GM18519 (cell line): ENCODE results near the gene DRD5.
"Not testable (repeated sequence)": the region's sequence is repeated elsewhere in the genome, so short reads cannot be mapped to it uniquely, and the experiment has no call there.

Experiments
- ATAC-seq: cut with Tn5 transposase; IDR thresholded peaks from one replicate; pipeline ENCODE4 v1.9.1; 2021; ENCODE audit warnings: mild to moderate bottlenecking, moderate library complexity; ENCODE audit not compliant: unreplicated experiment, low FRiP score

DRD5 gene

GRCh38 chr4:9781343-9782135 lies at the start of gene DRD5:
DRD5 (plus strand) TSS chr4:9781634; CDS start chr4:9782030, 396 bp downstream.
- ATAC-seq = no peak

DNA sequence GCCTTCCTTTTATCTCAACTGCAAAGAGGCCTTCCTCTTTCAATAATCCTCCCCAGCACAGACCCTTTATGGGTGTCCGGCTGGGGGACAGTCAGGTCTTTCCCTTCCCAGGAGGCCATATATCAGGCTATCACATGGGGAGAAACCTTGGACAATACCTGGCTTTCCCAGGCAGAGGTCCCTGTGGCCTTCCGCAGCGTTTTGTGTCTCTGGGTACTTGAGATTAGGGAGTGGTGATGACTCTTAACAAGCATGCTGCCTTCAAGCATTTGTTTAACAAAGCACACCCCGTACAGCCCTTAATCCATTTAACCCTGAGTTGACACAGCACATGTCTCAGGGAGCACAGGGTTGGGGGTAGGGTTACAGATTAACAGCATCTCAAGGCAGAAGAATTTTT lies 49.2 kb upstream of the DRD5 start:
- not testable (repeated sequence) for ATAC-seq

GRCh38 chr4:9735515-9735914 lies 45.9 kb upstream of the DRD5 start:
- ATAC-seq = no peak

DNA sequence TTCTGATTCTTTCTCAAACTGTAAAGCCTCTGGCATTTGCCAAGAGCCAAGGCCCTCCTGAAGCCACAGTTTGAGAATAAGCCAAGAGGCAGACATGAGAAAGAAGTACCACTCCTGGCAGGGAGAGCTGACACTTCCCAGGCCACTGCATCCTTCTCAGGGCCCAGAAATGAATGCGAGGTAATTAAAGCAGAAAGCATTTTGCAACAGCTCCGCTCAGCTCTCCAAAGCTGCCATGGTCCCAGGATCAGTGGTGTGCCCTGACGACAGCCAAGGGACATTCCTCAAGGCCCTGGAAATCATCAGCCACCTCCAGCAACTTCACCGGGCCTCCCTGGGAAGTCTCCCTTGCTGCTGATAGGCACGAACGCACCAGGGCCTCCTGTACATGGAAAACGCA lies 44.2 kb upstream of the DRD5 start:
- ATAC-seq = not testable (repeated sequence)

DNA sequence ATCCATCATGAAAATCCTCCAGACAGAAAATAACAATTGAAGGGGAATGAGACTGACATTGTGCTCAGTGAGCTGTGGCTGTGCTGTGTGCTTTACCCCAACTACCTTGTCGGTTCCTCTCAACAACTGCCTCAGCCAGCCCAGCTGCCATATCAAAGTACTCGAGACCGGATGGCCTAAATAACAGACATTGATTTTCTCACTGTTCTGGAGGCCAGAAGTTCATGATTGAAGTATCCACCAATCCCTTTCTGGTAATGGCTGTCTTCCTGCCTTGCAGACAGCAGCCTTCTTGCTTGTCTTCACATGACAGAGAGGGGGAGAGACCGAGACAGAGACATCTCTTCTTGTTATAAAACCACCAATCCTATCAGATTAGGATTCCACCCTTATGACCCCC lies 37.6 kb upstream of the DRD5 start:
- ATAC-seq = not testable (repeated sequence)

DNA sequence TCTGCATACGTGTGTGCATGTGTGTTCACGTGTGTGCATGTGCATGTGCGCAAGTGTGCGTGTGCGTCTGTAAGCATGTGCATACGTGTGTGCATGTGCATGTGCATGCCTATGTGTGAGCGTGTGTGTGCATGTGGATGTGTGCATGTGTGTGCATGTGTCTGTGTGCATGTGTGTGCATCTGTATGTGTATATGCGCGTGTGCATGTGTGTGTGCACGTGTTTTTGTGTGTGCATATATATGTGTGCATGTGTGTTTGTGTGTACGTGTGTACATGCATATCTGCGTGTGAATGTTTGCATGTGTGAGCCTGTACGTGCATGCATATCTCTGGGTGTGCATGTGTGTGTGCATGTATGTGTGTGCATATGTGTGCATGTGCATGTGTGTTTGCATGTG lies 35.7 kb upstream of the DRD5 start:
- no peak for ATAC-seq

DNA sequence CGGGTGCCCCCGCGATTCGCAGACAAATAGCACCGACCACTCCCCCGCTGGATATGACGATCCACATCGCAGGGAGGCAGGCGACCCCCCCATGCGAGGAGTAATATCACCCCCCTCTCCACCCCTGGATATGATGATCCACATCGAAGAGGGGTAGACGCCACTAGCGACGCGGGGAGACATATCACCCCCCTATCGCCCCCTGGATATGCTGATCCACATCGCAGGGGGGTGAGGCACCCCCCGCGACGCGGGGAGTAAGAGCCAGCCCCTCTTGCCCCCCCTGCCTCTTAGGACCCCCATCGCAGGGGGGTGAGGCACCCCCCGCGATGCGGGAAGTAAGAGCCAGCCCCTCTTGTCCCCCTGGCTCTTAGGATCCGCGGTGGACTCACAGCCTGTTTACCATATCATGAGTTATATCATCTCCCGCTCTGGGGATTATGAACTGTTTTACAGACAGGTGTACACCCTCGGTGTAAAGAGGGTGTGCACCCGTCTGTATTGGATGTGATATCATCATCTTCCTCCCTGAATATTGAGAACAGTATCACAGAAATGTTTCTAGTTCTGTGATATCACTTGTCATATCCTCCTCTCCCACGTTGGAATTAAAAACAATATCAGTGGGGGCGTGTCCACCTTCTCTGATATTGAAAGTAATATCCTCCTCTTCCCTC lies 22.7 kb upstream of the DRD5 start:
- no peak for ATAC-seq

GRCh38 chr4:9762823-9763475 lies 18.5 kb upstream of the DRD5 start:
- ATAC-seq = no peak

- no peak for ATAC-seq
Observed at GRCh38 chr4:9764155-9764696, 17.2 kb upstream of the DRD5 start.

- ATAC-seq = no peak
Observed at GRCh38 chr4:9765091-9765490, 16.3 kb upstream of the DRD5 start.

- ATAC-seq = no peak
Observed at GRCh38 chr4:9769321-9769720, 12.1 kb upstream of the DRD5 start.

GRCh38 chr4:9771034-9771433 lies 10.4 kb upstream of the DRD5 start:
- no peak for ATAC-seq

DNA sequence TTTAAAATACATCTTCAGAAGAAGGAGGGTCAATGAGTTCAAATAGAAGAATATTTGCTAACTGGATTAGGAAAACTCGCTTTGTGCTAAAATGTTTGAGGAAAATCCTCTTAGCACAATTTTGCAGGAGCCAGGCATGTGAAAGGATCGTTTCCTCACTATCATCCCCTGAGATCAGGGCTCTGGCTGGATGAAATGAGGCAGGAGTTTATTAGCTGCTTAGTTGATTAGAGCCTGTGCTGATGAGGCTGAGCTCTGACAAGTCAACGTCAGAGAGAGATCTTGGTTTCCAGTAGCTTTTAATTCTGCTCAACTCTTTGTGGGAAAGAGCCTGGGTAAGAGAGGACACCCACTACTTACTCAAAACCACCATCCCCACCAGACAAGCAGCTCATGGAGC lies 8.0 kb upstream of the DRD5 start:
- no peak for ATAC-seq

- ATAC-seq = no peak
Observed at GRCh38 chr4:9782136-9782436, 652 bp downstream of the DRD5 start.

DNA sequence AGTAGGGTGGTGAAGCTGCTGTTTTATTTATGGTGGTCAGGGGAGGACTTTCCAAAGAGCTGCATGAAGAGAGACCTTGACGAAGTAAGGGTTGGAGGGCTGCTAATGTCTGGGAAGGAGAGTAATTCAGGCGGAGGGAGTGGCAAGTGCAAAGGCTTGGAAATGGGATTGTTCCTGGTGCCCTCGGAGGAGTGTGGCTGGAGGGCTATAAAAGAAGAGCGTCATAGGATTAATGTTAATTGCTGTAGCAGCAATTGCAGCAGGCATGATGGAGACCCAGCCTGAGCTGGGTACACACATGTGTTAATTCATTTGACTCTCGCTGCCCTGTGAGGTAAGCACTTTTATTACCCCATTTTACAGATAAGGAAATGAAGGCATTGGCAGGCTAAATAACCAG lies 4.5 kb downstream of the DRD5 start:
- ATAC-seq = not testable (repeated sequence)

GRCh38 chr4:9792381-9792780 lies 10.9 kb downstream of the DRD5 start:
- ATAC-seq = no peak

GRCh38 chr4:9796641-9797040 lies 15.2 kb downstream of the DRD5 start:
- ATAC-seq = not testable (repeated sequence)

- no peak for ATAC-seq
Observed at GRCh38 chr4:9800848-9801247, 19.4 kb downstream of the DRD5 start.

DNA sequence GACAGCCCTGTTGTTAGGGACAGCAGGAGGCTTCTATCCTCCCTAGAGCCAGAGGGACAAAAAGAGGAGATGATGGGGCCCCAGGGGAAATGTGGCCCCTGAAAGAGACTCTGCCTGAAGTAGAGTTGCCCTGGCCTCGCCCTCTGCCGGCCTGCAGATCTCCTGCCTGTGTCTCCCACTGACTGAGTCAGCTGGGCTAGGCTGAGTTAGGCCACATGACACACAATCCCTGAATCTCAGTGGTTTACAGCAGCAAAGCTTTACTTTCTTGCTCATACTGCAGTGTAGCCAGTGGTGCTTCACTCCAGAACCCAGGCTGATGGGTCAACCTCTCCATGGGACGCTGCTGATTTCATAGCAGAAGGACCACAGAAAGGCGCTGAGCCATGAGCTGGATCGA lies 23.5 kb downstream of the DRD5 start:
- ATAC-seq = no peak

GRCh38 chr4:9808077-9808476 lies 26.6 kb downstream of the DRD5 start:
- ATAC-seq = no peak

DNA sequence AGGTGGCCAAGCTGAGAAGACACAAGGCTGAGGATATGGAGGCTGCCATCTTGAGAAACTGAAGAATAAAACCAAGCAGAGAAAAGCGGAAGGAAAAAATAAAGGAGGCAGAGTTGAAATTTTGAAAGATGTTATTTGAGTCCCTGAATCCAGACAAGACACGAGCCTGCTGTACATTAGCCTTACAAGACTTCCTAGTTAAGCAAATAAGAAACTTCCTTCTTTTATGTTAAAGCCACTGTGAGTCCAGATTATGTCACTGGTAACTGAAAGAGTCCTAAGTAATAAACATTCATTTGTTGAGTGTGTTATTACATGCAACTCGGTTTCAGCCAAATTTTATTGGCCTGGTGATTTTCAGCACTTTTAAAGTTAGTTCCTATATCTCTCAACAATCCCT lies 30.4 kb downstream of the DRD5 start:
- ATAC-seq = no peak
